A549 (cell line): ENCODE data around the gene RECK.

Source experiments
- EP300 ChIP-seq, 2 experiments: fragments of >200 bp; sonication (Bioruptor Twin); formaldehyde crosslinking; IDR thresholded peaks; 2 replicates in 1 of 2; 3 replicates in 1 of 2; pipeline ENCODE4 v1.6.1; 2016 to 2017
- NFE2L2 ChIP-seq: fragments of 150-350 bp; conservative IDR thresholded peaks from 2 replicates; pipeline ENCODE4 v1.6.1; 2014; ENCODE audit warnings: low read length
- POLR2A ChIP-seq: IDR thresholded peaks from 2 replicates; pipeline ENCODE4 v1.6.1; 2012; ENCODE audit warnings: mild to moderate bottlenecking, low read length
- RAD21 ChIP-seq, 2 experiments: fragments of >200 bp in 1 of 2; sonication (Bioruptor Twin) in 1 of 2; formaldehyde crosslinking in 1 of 2; IDR thresholded peaks in 1 of 2; conservative IDR thresholded peaks in 1 of 2; 2 replicates in 1 of 2; 3 replicates in 1 of 2; pipeline ENCODE4 v1.6.1; 2012 to 2018; ENCODE audit warnings: inconsistent platforms in 1 of 2
- RCOR1 ChIP-seq: fragments of 150-350 bp; IDR thresholded peaks from 2 replicates; pipeline ENCODE4 v1.6.1; 2014; ENCODE audit warnings: antibody characterized with exemption, low read length, low read depth
- TF ChIP-seq, protein P1 (sequence below): fragments of >200 bp; sonication (Bioruptor Twin); formaldehyde crosslinking; IDR thresholded peaks from 3 replicates; pipeline ENCODE4 v1.5.1; 2016
- TF ChIP-seq, protein P2 (sequence below): fragments of 150-350 bp; IDR thresholded peaks from 2 replicates; pipeline ENCODE4 v1.6.1; 2014; ENCODE audit warnings: low read depth, mild to moderate bottlenecking, low read length
- TF ChIP-seq, protein P3 (sequence below): IDR thresholded peaks from 2 replicates; pipeline ENCODE4 v1.6.1; 2012; ENCODE audit warnings: low read depth, borderline replicate concordance

DNA sequence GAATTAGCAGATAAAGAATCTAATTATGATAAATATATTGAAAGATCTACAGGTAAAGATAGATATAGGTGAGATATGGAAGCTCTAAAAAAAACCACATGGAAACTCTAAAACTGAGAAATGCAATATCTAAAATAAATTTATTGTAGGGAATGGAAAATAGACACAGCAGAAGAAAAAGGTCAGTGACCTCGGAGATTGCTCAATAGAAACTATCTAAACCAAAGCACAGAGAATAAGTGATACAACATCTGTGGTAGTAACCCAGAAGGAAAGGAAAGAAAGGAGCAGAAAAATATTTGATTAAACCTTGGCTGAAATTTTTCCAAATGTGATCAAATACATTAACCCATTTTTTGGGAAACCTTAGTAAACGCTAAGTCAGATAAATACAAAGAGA lies 56.7 kb downstream of the RECK start:
- TF ChIP-seq RAD21 (conservative IDR thresholded peaks at IDR 0.05 in 1 of 2, IDR thresholded peaks at IDR 0.05 in 1 of 2) (no peak), POLR2A (no peak), RCOR1 (no peak), NFE2L2 (no peak), EP300 (IDR thresholded peaks at IDR 0.05) (no peak)
- TF ChIP-seq, protein P1, sequence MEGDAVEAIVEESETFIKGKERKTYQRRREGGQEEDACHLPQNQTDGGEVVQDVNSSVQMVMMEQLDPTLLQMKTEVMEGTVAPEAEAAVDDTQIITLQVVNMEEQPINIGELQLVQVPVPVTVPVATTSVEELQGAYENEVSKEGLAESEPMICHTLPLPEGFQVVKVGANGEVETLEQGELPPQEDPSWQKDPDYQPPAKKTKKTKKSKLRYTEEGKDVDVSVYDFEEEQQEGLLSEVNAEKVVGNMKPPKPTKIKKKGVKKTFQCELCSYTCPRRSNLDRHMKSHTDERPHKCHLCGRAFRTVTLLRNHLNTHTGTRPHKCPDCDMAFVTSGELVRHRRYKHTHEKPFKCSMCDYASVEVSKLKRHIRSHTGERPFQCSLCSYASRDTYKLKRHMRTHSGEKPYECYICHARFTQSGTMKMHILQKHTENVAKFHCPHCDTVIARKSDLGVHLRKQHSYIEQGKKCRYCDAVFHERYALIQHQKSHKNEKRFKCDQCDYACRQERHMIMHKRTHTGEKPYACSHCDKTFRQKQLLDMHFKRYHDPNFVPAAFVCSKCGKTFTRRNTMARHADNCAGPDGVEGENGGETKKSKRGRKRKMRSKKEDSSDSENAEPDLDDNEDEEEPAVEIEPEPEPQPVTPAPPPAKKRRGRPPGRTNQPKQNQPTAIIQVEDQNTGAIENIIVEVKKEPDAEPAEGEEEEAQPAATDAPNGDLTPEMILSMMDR: no peak
- TF ChIP-seq, protein P2, sequence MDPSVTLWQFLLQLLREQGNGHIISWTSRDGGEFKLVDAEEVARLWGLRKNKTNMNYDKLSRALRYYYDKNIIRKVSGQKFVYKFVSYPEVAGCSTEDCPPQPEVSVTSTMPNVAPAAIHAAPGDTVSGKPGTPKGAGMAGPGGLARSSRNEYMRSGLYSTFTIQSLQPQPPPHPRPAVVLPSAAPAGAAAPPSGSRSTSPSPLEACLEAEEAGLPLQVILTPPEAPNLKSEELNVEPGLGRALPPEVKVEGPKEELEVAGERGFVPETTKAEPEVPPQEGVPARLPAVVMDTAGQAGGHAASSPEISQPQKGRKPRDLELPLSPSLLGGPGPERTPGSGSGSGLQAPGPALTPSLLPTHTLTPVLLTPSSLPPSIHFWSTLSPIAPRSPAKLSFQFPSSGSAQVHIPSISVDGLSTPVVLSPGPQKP: no peak
- TF ChIP-seq, protein P3, sequence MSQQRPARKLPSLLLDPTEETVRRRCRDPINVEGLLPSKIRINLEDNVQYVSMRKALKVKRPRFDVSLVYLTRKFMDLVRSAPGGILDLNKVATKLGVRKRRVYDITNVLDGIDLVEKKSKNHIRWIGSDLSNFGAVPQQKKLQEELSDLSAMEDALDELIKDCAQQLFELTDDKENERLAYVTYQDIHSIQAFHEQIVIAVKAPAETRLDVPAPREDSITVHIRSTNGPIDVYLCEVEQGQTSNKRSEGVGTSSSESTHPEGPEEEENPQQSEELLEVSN: no peak
